ENCODE results near the gene CDH15.
"Not testable (repeated sequence)": the region's sequence is repeated elsewhere in the genome, so short reads cannot be mapped to it uniquely, and the experiment has no call there.

Gene CDH15

DNA sequence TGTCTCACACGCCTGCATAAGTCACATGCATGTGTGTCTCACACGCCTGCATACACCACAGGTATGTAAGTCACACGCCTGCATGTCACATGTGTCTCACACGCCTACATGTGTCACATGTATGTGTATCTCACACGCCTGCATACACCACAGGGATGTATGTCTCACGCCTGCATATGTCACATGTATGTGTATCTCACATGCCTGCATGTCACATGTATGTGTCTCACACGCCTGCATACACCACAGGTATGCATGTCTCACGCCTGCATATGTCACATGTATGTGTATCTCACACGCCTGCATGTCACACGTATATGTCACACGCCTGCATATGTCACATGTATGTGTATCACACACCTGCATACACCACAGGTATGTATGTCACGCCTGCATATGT is 13.8 kb upstream of the CDH15 start:
- no peak for DNase-seq

DNA sequence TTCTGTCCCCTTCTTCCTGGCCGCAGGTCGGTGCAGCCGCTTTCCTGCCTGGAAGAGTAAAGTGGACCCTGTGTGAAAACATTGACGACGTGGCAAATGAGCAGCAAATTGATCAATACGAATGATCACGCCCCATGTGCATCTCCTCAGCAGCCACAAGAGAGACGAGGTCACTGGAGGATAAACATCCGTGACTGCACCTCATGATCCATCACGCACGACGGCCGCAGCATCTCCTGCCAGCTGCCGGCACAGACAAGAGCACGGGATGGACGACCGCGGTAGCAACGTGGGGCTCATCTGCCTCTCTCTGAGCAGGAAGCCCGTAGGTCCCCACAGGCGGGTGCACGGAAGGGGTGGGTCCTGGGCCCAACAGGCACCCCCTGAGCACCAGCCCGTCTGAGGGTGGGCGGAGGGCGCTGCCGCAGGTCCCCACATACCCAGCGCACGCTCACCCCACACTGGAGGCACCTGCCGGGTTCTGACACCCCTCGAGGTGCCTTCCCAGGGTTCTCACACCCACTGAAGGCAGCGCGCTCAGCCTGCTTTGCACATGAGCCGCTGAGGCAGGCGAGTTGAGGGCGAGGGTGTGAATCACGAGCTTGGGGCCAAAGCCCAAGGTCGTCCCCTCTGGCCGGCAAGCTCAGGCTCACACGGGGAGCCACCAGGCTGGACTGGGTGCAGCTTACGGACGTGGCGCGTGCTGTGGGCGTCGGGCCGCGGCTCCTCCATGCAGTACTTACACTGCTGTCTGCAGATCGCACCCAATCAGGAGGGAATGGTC is 12.3 kb upstream of the CDH15 start:
- DNase-seq = no peak

- DNase-seq = no peak
These were observed 11.6 kb upstream of the CDH15 start for GRCh38 chr16:89159850-89160354.

DNA sequence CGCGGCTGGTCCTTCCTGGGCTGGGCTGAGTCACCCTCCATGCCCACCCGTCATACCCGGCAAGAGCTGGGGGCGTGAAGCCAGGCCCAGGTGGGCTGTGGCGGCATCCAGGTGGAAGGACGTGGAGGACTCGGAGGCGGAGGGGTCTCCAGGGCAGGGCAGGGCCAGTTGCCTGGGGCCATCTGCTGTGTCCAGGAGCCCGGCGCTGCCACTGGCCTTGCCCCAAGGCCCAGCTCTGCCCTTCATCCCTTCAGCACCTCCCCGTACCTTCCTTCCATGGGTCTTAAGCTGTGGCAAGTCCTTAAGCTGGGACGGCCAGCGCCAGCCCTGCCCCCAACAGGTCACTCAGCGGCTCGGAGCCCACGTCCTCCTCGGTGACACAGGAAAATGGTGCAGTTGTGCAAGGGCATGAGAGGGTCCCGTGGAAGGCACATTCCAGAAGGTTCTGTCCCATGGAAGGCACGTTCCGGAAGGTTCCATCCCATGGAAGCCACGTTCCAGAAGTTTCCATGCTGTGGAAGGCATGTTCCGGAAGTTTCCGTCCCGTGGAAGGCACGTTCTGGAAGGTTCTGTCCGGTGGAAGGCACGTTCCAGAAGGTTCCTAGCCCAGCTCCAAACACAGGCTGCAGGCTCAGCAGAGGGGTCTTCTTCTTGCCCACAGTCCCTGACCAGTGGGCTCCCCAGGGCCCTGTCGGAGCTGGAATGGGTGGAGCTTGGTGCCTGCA is 10.4 kb upstream of the CDH15 start:
- no peak for DNase-seq

DNA sequence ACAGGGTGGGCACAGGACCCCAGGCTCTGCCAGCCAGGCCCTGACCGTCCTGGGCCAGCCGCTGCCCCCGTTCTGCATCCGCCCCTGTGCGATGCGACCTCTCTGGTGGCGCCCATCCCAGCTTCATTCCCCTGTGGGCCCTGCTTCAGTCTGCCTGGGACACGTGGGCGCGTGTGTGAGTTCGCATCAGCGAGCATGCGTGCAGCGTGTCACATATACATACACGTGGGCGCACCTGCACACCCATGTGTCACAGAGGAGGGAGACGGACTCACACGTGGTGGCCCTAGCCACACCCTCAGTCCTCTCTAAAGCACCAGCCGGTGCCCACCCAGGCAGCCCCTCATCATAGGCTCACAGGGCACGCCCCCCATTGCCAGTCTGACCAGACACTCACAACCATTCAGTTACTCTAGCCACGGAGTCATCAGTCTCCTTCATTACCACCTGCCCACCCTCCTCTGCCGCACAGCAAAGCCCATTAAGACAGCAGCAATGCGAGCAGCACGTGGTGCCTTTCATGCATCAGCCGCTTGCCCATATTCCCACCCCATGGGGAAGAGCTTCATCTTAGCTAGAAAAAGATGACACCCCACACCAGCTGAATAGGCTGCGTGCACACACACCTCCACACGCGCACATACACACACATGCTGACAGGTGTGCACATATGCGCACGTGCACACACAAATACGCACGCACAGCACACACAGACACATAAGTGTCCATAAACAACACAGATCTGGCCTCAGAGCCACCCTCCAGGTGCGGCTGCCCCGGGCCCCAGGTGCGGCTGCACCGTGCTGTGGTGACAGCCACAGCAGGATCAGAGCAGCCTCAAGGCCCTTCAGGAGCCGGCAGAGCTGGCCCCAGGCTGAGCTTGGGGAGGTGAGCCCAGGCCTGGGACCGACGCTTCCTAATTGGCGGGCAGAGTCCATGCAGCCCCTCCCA is 9.5 kb upstream of the CDH15 start:
- DNase-seq = no peak

DNA sequence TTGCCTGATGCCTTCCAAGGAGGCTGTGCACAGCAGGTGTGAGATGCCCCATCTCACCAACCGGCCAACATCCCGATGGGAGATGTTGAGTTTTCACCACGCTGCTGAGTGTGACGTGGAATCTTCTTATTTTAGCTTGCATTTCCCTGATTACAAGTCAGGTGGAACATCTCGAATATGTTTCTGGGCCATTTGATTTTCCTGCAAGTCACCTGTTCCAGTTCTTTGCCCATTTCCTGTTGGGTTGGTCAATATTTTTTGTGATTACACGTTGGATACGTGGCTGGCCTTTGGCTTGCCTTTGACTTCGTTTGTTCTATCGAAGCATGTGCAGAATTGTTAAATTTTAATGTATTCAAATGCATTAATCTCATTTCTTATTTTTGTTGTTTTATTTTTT is 8.3 kb upstream of the CDH15 start:
- DNase-seq = no peak

DNA sequence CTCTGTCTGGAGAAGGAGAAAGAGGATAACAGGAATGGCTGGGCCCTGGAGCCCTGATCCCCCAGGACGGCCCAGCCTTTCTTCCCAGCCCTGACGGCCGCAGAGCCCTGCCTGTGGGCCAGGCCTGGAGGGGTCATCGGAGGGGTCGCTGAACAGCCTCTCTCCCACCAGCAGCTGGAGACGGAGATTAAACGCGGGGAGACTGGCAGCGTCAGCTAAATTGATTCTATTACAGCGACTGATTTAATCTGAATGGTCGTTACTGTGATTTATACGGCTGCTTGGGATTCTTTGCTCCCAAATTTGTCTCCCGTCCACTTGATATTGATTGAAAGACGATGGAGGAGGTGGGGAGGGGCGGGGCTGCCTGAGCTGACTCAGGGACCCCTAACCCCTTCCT is 7.1 kb upstream of the CDH15 start:
- no peak for DNase-seq

DNA sequence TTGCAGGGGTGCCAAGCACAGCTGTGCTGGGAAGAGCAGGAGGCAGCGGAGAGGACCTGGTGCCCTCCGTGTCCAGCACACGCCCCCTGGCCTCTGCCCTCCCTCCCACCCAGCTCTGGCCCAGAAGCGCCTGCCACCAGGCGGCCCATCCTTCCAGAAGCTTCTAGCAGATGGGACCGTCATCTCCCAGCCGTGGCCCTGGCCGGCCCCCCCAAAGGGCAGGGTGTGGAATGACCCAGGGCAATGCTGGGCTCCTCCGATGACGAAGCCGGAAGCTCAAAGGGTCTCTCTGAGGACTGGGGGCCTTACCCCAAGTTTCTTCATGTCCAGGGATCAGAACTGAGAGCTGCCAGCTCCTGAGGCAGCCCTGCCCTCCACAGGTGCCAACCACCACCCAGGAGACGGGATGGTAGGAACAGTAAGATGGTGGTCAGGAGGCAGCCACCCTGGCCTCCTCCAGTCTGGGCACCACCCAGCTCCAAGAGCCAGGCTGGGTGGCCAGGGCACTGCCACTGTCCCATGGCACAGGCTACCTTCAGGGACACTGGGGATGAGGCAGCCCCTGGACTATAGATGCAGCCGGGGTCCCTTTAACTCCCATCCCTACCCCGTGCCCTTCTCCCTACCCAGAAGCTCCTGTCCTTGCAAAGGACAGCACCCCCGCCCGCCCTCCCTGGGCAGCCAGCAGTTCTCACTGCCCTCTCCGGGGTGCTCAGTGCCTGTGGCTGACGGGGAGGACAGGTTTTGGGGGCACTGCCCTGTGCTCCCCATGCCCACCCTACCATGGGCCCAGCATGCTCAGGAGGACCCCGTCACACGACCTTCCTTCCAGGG is 6.5 kb upstream of the CDH15 start:
- DNase-seq = no peak

GRCh38 chr16:89165681-89165979 is 5.9 kb upstream of the CDH15 start:
- not testable (repeated sequence) for DNase-seq

DNA sequence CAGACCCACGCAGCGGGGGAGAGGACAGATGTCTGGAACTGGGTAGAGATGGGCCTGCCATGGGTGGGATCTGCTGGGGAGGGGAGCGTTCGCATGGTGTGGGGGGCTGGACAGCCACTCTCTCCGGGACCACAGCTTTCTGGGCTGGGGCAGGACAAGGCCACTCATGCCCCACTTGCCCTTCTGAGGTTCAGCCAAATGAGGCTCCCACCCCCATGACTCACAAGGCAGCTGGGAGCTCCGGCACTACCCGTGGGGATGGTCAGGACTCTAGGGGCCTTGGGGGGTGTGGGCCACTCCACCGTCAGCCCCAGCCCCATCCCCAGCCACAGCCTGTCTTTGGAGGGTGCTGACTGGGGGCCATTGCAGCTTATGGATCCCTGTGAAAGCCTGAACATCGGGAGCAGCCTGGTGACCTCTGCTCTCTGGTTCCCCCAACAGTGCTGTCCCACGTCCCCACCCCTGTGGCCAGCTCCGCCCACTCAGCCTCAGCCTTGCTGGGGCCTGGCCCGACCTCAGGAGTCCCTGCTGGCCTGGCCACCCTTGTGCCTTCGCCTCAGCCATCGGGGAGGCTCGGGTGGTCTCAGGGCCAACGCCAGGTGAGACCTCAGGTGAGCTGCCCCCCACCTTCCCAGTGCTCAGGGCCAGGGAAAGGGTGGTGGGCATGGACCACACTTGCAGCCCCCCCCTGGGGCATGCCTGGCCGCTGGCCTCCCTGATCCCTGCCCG is 4.7 kb upstream of the CDH15 start:
- no peak for DNase-seq

DNA sequence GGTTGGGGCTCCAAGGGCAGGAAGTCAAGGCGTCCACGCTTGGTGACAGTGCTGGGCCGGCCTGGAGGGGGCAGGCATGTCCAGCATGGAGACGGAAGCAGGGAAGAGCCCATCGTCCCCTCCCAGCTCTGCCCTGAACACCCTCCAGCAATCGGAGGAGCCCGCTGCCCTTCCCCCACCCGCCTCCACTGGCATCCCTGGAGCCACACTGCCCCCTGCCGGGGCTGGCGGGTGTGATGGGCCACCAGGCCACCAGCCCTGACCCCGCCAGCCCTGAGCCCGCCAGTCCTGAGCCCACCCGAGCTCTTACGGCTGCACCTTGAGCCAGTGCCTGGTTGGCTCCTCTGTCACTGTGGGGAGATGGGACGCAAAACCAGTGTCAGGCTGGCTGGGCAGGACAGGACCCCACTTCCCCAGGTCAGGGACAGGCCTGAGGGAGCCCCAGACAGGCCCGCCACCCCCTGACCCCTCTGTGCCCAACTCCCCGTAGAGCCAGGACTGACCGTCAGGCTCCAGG is 4.1 kb upstream of the CDH15 start:
- peak; percentile 31 for DNase-seq

DNA sequence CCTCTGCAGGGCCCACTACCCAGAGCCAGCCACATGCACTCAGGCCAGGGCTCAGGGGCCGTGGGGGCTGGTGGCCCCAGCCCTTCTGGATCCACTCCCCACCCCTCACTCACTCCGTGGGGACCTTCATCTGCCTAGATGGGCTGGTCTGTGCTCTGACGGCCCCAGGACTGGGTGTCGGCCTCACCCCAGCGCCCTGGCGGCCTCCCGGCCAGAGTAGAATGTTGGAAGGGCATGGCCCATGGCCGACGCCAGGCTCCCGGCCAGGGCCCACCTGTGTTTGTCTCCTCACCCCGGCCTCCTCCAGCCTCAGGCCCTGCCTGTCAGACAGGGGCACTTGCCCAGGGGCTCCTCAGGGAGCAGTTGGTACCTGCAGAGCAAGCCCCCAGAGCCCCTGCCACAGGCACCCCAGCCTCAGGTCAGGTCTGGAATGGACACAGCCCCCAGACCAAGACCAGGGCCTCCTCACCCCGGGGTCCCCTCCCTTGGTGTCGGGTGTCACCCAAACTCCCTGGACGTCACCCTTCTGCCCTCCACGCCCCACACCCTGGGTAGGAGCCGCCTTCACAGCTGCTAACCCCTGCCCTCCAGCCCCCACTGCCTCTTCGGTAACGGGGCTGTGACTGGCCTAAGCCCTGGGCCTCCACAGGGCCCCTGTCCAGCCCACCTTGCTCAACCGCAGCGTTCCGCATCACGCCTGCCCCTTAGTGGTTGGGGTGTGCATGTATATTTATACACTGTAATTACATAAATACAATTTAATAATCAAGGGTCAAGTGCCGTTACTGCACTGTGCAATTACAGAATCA is 3.0 kb upstream of the CDH15 start:
- no peak for DNase-seq

GRCh38 chr16:89169778-89170177 is 1.8 kb upstream of the CDH15 start:
- no peak for DNase-seq

DNA sequence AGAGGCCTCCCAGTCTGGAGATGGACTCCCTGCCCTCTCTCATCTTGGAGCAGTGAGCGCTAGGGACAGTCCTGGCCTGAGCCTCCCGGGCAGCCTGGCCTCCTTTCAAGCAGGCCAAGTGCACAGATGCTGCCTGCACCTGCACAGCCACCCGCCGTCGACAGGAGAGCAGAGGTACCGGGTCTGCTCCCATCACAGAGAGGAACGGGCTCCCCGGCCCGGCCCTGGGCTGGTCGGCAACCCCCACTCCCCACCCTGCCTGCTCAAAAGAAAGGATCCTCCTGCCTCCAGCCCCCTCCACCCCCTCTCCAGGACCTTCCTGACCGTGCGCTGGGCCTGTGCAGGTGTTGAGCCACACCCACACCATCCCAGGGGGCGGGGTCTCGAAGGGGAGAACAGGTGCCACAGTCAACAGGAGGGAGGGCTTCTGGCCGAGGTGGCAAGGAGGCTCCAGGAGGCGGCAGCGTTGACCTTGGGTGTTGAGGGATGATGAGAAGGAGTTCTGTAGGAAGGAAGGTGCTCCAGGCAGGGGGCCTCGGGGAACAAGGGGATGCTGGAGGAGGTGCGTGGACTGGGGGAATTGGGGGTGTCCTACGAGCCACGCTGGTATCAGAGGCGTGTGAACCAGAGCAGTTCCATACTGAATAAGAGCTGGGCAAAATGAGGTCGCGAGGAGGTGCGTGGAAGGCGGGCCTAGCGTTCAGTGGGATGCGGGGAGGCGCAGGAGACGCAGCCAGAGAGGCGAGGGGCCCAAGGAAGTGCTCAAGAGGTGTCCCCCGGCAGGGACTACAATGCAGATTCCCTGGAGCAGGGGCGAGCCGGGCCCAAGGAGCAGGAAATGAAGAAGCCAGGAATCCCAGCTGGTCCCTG is 967 bp upstream of the CDH15 start:
- DNase-seq = no peak

- no peak for DNase-seq
These were observed 601 bp downstream of the CDH15 start for GRCh38 chr16:89172171-89172527.

- no peak for DNase-seq
These were observed 1.1 kb downstream of the CDH15 start for GRCh38 chr16:89172528-89173173.

GRCh38 chr16:89173174-89173921 is 1.8 kb downstream of the CDH15 start:
- DNase-seq = no peak

DNA sequence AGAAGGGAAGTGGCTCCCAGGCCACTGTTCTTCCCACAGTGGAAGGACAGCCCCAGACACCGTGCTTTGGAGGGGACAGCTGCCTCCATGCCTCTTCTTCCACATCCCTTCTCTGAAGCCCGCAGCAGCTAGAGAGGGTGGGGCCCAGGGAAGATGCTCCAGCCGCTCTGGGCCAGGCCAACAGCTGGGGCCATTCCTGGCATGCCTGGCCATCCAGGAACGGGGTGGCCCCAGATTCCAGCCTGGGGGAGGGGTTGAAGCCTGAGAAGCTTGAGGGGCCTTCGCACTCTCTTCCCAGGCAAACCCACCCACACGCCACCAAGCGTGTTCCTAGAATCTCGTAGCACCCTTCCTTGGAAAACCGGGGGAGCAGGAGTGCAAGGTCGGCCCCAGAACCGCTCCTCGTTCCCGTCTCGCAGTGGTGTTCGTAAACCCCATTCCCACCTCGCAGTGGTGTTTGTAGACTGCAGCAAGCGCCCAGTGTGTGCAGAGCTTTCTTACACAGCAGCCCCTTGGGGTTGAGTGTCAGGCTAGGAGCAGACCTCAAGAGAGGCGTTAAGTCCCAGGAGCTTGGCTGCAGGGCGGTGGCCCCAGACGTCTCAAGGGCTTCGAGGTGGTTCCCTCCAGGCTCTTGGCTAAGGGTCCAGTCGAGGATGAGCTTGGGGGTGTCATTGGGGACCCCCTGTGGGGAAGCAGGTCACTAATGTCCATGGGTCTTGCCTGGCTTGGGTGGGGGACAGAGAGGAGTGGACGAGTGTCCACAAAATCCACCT is 2.7 kb downstream of the CDH15 start:
- no peak for DNase-seq
